K562 (cell line): Measurements from ENCODE around the gene ST6GALNAC5. TPM values are rescaled to one million over a fixed set of nuclear protein-coding genes. Genes with fewer than 3 reads are reported as not detected.

Experiments used
- ATAC-seq: fragments of 200-7000 bp; cut with Tn5 transposase; 3 replicates; pipeline ENCODE4 v1.9.1; 2020; ENCODE audit warnings: moderate library complexity
- BruUV-seq: library from RNA; stranded (reverse); fragments of 400-500 nt; replicated peaks from 2 replicates; lab custom pipeline; 2021; lab: Mats Ljungman, UMichigan
- CTCF ChIA-PET: fragments of 300-600 bp; formaldehyde crosslinking; extraction: SDS; loops from one replicate; lab custom pipeline; 2021; ENCODE audit warnings: low intra/inter-chr PET ratio; lab: Yijun Ruan, JAX
- POLR2A ChIA-PET: fragments of 300-600, 350-650 bp; sonication (Branson Sonifier 250); formaldehyde crosslinking; extraction: SDS; loops from one replicate; lab custom pipeline; 2021; ENCODE audit warnings: antibody characterized with exemption, inconsistent platforms; lab: Yijun Ruan, JAX
- DNase-seq, 4 experiments: peaks; one replicate each; pipeline versions ENCODE4 v3.0.0 to v3.0.0-alpha.2; 2011 to 2018; ENCODE audit warnings: low spot score in 3 of 4, mixed read lengths in 3 of 4; ENCODE audit errors: extremely low read depth in 1 of 4
- FAIRE-seq: peaks from 2 replicates; lab custom pipeline; 2011; peaks lifted over from hg19 to GRCh38; lab: Jason Lieb, UNC
- H2AFZ ChIP-seq: 2 replicates; pipeline ENCODE4 v1.6.0; 2011; ENCODE audit warnings: low read depth, low read length, control low read depth, inconsistent platforms
- H3K27ac ChIP-seq: fragments of 200-600 bp; 3 replicates; pipeline ENCODE4 v1.8.0; 2011; ENCODE audit warnings: low read depth, mild to moderate bottlenecking, control low read depth, inconsistent platforms, low read length, moderate library complexity, mixed read lengths; ENCODE audit errors: extremely low read depth
- H3K27me3 ChIP-seq, 2 experiments: fragments of 300-600 bp in 1 of 2; 2 replicates in 1 of 2; 3 replicates in 1 of 2; pipeline versions ENCODE4 v1.6.0 to v1.8.0; 2011; ENCODE audit warnings: inconsistent platforms in 2 of 2, low read length in 2 of 2, mild to moderate bottlenecking in 1 of 2, mixed read lengths in 1 of 2, moderate library complexity in 1 of 2; ENCODE audit not compliant: control insufficient read depth in 2 of 2, insufficient read depth in 2 of 2
- H3K36me3 ChIP-seq: fragments of 300-600 bp; 3 replicates; pipeline ENCODE4 v1.8.0; 2011; ENCODE audit warnings: mild to moderate bottlenecking, low read length, inconsistent platforms; ENCODE audit not compliant: control insufficient read depth, insufficient read depth
- H3K4me1 ChIP-seq, 2 experiments: fragments of 200-600 bp in 1 of 2; replicated peaks in 1 of 2; 2 replicates in 1 of 2; 3 replicates in 1 of 2; pipeline versions ENCODE4 v1.5.1 to v1.8.0; 2011; ENCODE audit warnings: inconsistent platforms in 2 of 2, low read length in 2 of 2, mild to moderate bottlenecking in 1 of 2, mixed read lengths in 1 of 2, moderate library complexity in 1 of 2; ENCODE audit not compliant: control insufficient read depth in 2 of 2, insufficient read depth in 2 of 2
- H3K4me2 ChIP-seq: 2 replicates; pipeline ENCODE4 v1.6.1; 2011; ENCODE audit warnings: low read length, control low read depth, inconsistent platforms, mixed read lengths; ENCODE audit not compliant: insufficient read depth
- H3K4me3 ChIP-seq: fragments of 200-600 bp; sonication (generic), shearing (Covaris generic); 2 replicates; pipeline ENCODE4 v1.5.1; 2016; ENCODE audit warnings: control low read depth, inconsistent platforms
- H3K79me2 ChIP-seq: fragments of 200-600 bp; 3 replicates; pipeline ENCODE4 v1.8.0; 2011; ENCODE audit warnings: low read length, inconsistent platforms; ENCODE audit not compliant: control insufficient read depth, insufficient read depth
- H3K9ac ChIP-seq, 2 experiments: 2 replicates each; pipeline versions ENCODE4 v1.6.0 to v1.6.1; 2011; ENCODE audit warnings: low read depth in 2 of 2, low read length in 2 of 2, control low read depth in 1 of 2, inconsistent platforms in 1 of 2, mild to moderate bottlenecking in 1 of 2, mixed read lengths in 1 of 2; ENCODE audit not compliant: insufficient read depth in 1 of 2
- H3K9me1 ChIP-seq: one replicate; pipeline ENCODE4 v1.6.0; 2011; ENCODE audit warnings: inconsistent platforms, mild to moderate bottlenecking, low read length, moderate library complexity; ENCODE audit not compliant: control insufficient read depth, insufficient read depth
- H3K9me3 ChIP-seq: replicated peaks from 2 replicates; pipeline ENCODE4 v1.5.1; 2011; ENCODE audit warnings: low read depth, low read length, inconsistent platforms; ENCODE audit not compliant: control insufficient read depth, insufficient read depth
- H4K20me1 ChIP-seq: replicated peaks from 2 replicates; pipeline ENCODE4 v1.6.1; 2011; ENCODE audit warnings: low read length, inconsistent platforms, mixed read lengths; ENCODE audit not compliant: control insufficient read depth, insufficient read depth
- DDX20 ChIP-seq: fragments of 450-650 bp; IDR thresholded peaks from 2 replicates; pipeline ENCODE4 v1.6.1; 2016; ENCODE audit warnings: missing genetic modification characterization, low read depth, mild to moderate bottlenecking, missing compliant biosample characterization, moderate library complexity
- ELF1 ChIP-seq: fragments of 200-800 bp; sonication (Bioruptor generic); IDR thresholded peaks from 2 replicates; pipeline ENCODE4 v1.6.1; 2016; ENCODE audit warnings: missing genetic modification characterization, missing compliant biosample characterization
- FOS ChIP-seq: IDR thresholded peaks from 3 replicates; pipeline ENCODE4 v1.6.1; 2011; ENCODE audit not compliant: insufficient read length; ENCODE audit errors: extremely low read depth
- HNRNPUL1 ChIP-seq: fragments of 200-400 bp; formaldehyde crosslinking; IDR thresholded peaks from 2 replicates; pipeline ENCODE4 v1.6.1; 2017; ENCODE audit warnings: low read length
- MEF2A ChIP-seq: IDR thresholded peaks from 2 replicates; pipeline ENCODE4 v1.6.1; 2011; ENCODE audit warnings: low read depth, mild to moderate bottlenecking, low read length, moderate library complexity; ENCODE audit not compliant: control insufficient read depth
- RBM14 ChIP-seq: fragments of 200-400 bp; formaldehyde crosslinking; IDR thresholded peaks from 2 replicates; pipeline ENCODE4 v1.6.1; 2018; ENCODE audit warnings: low read depth, mild to moderate bottlenecking, low read length, moderate library complexity, borderline replicate concordance; ENCODE audit not compliant: insufficient read depth
- TCFL5 ChIP-seq: fragments of 250-450 bp; sonication (Bioruptor Pico); conservative IDR thresholded peaks from 2 replicates; pipeline ENCODE4 v1.6.1; 2021; ENCODE audit warnings: mild to moderate bottlenecking, moderate library complexity, matching md5 sums
- ZNF408 ChIP-seq: fragments of 250-450 bp; sonication (Bioruptor Pico); IDR thresholded peaks from 2 replicates; pipeline ENCODE4 v1.4.0; 2020; ENCODE audit warnings: low read depth, mild to moderate bottlenecking, moderate library complexity
- ZNF561 ChIP-seq: fragments of 450-650 bp; formaldehyde crosslinking; conservative IDR thresholded peaks from 2 replicates; pipeline ENCODE4 v1.4.0; 2020; ENCODE audit warnings: mild to moderate bottlenecking, moderate library complexity
- WGBS: fragments of 100-300 bp; shearing (Covaris generic); methylation state at CpG from one replicate; pipeline ENCODE4 v1.1.6; 2016; ENCODE audit warnings: low coverage, mixed read lengths; ENCODE audit not compliant: insufficient coverage; ENCODE audit errors: missing lambda C conversion rate; 5-methylcytosine and 5-hydroxymethylcytosine counted together
- in situ Hi-C: fragments of 300-500 bp; cut with MboI; formaldehyde crosslinking; loops from 4 replicates; pipeline ENCODE4 v1.15.0; 2018; ENCODE audit warnings: inconsistent platforms, mixed read lengths
- intact Hi-C: fragments of 100-400 bp; cut with micrococcal nuclease; formaldehyde crosslinking; loops from 2 replicates; pipeline ENCODE4 v1.14.2; 2022
- polyA plus RNA-seq, 8 experiments: library from polyadenylated mRNA; depleted of rRNA in 4 of 8; stranded (reverse) in 5 of 8; unstranded in 3 of 8; fragments of >200 nt; fragmentation: Nextera tagmentation in 2 of 8; fragmentation: Illumina TruSeq in 1 of 8; extraction: Ambion mirVana in 2 of 8; extraction: Trizol in 1 of 8; gene quantifications; 2 replicates each; pipeline versions ENCODE4 v1.2.1 to v1.2.3, GENCODE V29; 2011 to 2014; ENCODE audit warnings: inconsistent platforms in 1 of 8, missing spikeins in 1 of 8
- total RNA-seq, 7 experiments: library from RNA; depleted of rRNA in 6 of 7; stranded (reverse); fragments of >200 nt in 6 of 7; fragmentation: Illumina TruSeq in 2 of 7; extraction: Trizol in 2 of 7; gene quantifications; 2 replicates each; pipeline versions ENCODE4 v1.2.1 to v1.2.3, GENCODE V29; 2011 to 2021; ENCODE audit warnings: low replicate concordance in 1 of 7
- TF ChIP-seq, protein P1 (sequence below): fragments of 450-650 bp; conservative IDR thresholded peaks from 2 replicates; pipeline ENCODE4 v1.6.1; 2016; ENCODE audit warnings: missing genetic modification characterization, low read depth, mild to moderate bottlenecking, missing compliant biosample characterization, moderate library complexity
- TF ChIP-seq, protein P2 (sequence below): sonication (generic); formaldehyde crosslinking; IDR thresholded peaks from 2 replicates; pipeline ENCODE4 v1.8.0; 2022; ENCODE audit warnings: missing genetic modification reagents, mild to moderate bottlenecking, moderate library complexity, borderline replicate concordance
- TF ChIP-seq, protein P3 (sequence below): sonication (generic); formaldehyde crosslinking; IDR thresholded peaks from 2 replicates; pipeline ENCODE4 v1.8.0; 2022; ENCODE audit warnings: mild to moderate bottlenecking, low read depth, missing genetic modification reagents

The ST6GALNAC5 gene
- total and polyA plus RNA-seq, 9 of the 15 experiments (the other 6 are each of a cell fraction or from before 2014, with no cell fraction given), result 0.04 to 0.14 TPM; not detected in 7

DNA sequence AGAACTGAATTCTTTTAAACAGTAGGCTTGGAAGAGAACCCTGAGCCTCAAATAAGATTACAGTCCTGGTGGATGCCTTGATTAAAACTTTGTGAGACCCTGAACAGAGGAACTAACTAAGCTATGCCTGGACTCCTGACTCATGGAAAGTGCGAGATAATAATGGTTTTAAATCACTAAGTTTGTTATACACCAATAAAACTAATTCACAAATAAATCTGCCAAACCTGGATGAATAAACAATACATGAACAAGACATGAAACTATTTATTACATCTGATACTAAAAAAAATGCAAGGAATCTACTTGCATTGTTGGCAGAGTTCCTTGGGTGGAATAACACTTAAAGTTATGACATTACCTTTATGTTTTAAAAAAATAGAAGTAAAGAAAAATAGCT lies 233.6 kb downstream of the ST6GALNAC5 start:
- FAIRE-seq (no peak), ATAC-seq (no peak), DNase-seq (no peak)
- ChIA-PET POLR2A (no interaction called here), CTCF (no interaction called here)
- H3K79me2 ChIP-seq, result no peaks in the 10 kb centered on the region
- no peaks in the 10 kb centered on the region for H3K9me1 ChIP-seq
- no peaks in the 10 kb centered on the region for H3K9me3 ChIP-seq
- no TSS peak for BruUV-seq
- no peaks in the 10 kb centered on the region for H3K4me1 ChIP-seq
- TF ChIP-seq TCFL5 (CRISPR knock-in tag), result no peak
- no peak for TF ChIP-seq DDX20 (tag)
- TF ChIP-seq RBM14, result no peak
- no peak for TF ChIP-seq ELF1 (tag)
- TF ChIP-seq MEF2A, result no peak
- no peak for TF ChIP-seq HNRNPUL1
- TF ChIP-seq FOS, result no peak
- no peak for TF ChIP-seq ZNF561 (CRISPR knock-in tag)
- TF ChIP-seq, protein P1, sequence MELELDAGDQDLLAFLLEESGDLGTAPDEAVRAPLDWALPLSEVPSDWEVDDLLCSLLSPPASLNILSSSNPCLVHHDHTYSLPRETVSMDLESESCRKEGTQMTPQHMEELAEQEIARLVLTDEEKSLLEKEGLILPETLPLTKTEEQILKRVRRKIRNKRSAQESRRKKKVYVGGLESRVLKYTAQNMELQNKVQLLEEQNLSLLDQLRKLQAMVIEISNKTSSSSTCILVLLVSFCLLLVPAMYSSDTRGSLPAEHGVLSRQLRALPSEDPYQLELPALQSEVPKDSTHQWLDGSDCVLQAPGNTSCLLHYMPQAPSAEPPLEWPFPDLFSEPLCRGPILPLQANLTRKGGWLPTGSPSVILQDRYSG (tag), result no peak
- TF ChIP-seq ZNF408 (CRISPR knock-in tag), result no peak
- TF ChIP-seq, protein P2, sequence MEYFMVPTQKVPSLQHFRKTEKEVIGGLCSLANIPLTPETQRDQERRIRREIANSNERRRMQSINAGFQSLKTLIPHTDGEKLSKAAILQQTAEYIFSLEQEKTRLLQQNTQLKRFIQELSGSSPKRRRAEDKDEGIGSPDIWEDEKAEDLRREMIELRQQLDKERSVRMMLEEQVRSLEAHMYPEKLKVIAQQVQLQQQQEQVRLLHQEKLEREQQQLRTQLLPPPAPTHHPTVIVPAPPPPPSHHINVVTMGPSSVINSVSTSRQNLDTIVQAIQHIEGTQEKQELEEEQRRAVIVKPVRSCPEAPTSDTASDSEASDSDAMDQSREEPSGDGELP, result no peak
- TF ChIP-seq, protein P3, sequence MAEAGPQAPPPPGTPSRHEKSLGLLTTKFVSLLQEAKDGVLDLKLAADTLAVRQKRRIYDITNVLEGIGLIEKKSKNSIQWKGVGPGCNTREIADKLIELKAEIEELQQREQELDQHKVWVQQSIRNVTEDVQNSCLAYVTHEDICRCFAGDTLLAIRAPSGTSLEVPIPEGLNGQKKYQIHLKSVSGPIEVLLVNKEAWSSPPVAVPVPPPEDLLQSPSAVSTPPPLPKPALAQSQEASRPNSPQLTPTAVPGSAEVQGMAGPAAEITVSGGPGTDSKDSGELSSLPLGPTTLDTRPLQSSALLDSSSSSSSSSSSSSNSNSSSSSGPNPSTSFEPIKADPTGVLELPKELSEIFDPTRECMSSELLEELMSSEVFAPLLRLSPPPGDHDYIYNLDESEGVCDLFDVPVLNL (CRISPR knock-in tag), result no peak
- no peak overlapping the region for H2AFZ ChIP-seq
- intact Hi-C loops (no loop called here), in situ Hi-C loops (no loop called here)
- no peaks in the 10 kb centered on the region for H3K27me3 ChIP-seq
- no peak overlapping the region for H3K27ac ChIP-seq
- no peaks in the 10 kb centered on the region for H3K36me3 ChIP-seq
- 24% methylated on average over 1 of the region's 1 CpG for WGBS
- no peak overlapping the region for H3K4me3 ChIP-seq
- H3K4me2 ChIP-seq, result no peak overlapping the region
- no peak overlapping the region for H3K9ac ChIP-seq
- H4K20me1 ChIP-seq, result no peaks in the 10 kb centered on the region
